ENCODE results near the gene SLC25A39. TPM values are rescaled to one million over a fixed set of nuclear protein-coding genes. Genes with fewer than 3 reads are reported as not detected.

Gene SLC25A39
- total RNA-seq, 1 donor from 2014 or later: 104 TPM

DNA sequence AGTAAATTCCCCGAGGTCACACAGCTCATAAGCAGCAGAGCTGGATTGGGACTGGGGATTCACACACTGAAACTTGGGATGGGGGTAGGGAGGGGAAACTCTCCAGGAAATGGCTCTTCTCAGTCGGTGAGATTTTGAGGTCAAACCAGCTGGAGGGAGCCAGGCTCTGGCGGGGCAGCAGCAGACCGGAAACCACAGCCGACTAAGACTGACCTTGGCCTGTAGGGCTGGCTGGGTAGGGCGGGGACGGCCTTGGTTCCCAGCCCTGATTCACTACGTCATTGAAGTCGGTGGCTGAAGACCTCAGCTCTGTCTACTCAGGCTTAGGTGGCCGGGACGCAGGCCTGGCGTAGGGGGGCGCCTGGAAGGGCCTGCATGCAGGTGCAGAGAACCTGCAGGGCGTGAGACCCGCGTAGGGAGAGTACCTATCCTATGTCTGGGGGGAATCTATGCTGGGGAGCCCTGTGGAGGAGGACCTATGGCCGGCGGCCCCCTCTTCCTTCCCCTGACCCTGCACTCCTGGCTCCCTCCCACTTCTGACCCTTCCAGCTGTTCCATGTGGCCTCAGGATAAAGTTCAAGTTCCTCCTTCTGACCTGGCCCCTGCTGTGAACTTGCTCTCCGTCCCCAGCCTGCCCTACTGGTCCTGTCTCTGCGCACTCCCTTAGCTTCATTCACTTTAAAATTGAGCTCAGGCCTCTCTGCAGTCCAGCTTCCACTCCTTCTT lies 44.8 kb downstream of the SLC25A39 start:
- Mint-ChIP-seq H3K9me3 (ENCODE audit: unreplicated experiment) (peaks cover 1% of the 10 kb centered on the region), H3K27ac (ENCODE audit: unreplicated experiment) (no peak overlapping the region), H3K4me3 (ENCODE audit: unreplicated experiment) (no peak overlapping the region), H3K27me3 (ENCODE audit: unreplicated experiment) (no peaks in the 10 kb centered on the region), H3K36me3 (ENCODE audit: unreplicated experiment) (no peaks in the 10 kb centered on the region), H3K4me1 (ENCODE audit: low read depth, unreplicated experiment) (no peaks in the 10 kb centered on the region)
- TF ChIP-seq, protein P1, sequence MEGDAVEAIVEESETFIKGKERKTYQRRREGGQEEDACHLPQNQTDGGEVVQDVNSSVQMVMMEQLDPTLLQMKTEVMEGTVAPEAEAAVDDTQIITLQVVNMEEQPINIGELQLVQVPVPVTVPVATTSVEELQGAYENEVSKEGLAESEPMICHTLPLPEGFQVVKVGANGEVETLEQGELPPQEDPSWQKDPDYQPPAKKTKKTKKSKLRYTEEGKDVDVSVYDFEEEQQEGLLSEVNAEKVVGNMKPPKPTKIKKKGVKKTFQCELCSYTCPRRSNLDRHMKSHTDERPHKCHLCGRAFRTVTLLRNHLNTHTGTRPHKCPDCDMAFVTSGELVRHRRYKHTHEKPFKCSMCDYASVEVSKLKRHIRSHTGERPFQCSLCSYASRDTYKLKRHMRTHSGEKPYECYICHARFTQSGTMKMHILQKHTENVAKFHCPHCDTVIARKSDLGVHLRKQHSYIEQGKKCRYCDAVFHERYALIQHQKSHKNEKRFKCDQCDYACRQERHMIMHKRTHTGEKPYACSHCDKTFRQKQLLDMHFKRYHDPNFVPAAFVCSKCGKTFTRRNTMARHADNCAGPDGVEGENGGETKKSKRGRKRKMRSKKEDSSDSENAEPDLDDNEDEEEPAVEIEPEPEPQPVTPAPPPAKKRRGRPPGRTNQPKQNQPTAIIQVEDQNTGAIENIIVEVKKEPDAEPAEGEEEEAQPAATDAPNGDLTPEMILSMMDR (IDR thresholded peaks at IDR 0.05; ENCODE audit: partially characterized antibody, unreplicated experiment): no peak
- no peak for DNase-seq

DNA sequence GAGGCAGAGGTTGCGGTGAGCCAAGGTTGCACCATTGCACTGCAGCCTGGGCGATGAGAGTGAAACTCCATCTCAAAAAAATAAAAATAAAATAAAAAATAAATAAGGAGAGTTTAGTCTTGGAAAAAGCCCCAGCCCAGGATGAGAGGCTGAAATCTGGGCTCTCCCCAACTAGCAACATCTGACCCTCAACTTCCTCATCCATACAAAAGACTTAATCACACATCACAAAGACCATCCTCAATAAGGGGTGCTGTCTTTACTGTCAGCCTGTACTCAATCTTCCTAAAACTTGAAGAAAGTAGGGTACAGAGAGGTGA lies 45.3 kb downstream of the SLC25A39 start:
- Mint-ChIP-seq H3K27me3 (ENCODE audit: unreplicated experiment) (no peaks in the 10 kb centered on the region), H3K36me3 (ENCODE audit: unreplicated experiment) (no peaks in the 10 kb centered on the region), H3K9me3 (ENCODE audit: unreplicated experiment) (no peaks in the 10 kb centered on the region), H3K27ac (ENCODE audit: unreplicated experiment) (no peak overlapping the region), H3K4me3 (ENCODE audit: unreplicated experiment) (no peak overlapping the region), H3K4me1 (ENCODE audit: low read depth, unreplicated experiment) (no peaks in the 10 kb centered on the region)
- DNase-seq: no peak
- TF ChIP-seq, protein P1 (IDR thresholded peaks at IDR 0.05; ENCODE audit: partially characterized antibody, unreplicated experiment): no peak

DNA sequence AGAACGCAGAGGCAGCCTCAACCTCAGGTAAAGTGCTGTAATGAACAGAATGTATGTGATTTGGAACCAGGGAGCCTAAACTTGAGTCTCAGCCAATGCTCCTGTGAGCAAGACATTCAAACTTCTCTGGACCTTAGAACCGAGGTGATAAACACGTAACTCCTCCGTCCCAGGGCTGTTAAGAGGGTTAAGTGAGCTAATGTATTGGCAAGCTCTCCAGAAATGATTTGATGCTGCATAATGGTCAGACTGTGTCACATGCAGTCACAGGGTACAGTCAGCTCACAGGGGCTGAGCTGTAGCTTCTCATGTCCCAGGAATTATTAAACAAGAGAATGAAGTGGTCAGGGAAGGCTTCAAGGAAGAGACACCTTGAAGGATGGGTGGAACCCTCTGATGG lies 46.6 kb downstream of the SLC25A39 start:
- DNase-seq: no peak
- H3K27me3 Mint-ChIP-seq (ENCODE audit: unreplicated experiment): peaks cover 1% of the 10 kb centered on the region
- no peak overlapping the region for H3K4me3 Mint-ChIP-seq (ENCODE audit: unreplicated experiment)
- no peak overlapping the region for H3K27ac Mint-ChIP-seq (ENCODE audit: unreplicated experiment)
- no peaks in the 10 kb centered on the region for H3K9me3 Mint-ChIP-seq (ENCODE audit: unreplicated experiment)
- TF ChIP-seq, protein P1 (IDR thresholded peaks at IDR 0.05; ENCODE audit: partially characterized antibody, unreplicated experiment): no peak
- H3K4me1 Mint-ChIP-seq (ENCODE audit: low read depth, unreplicated experiment): no peaks in the 10 kb centered on the region
- no peaks in the 10 kb centered on the region for H3K36me3 Mint-ChIP-seq (ENCODE audit: unreplicated experiment)

DNA sequence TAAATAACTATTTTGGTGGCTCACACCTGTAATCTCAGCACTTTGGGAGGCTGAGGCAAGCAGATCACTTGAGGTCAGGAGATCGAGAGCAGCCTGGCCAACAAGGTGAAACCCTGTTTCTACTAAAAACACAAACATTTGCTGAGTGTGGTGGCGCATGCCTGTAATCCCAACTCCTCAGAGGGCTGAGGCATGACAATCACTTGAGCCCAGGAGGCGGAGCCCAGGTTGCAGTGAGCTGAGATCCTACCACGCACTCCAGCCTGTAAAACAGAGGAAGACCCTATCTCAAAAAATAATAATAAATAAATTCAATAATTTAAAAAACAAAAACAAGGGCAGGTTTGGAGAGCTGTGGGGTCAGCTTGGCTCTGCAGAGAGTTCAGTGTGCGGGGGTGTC lies 51.0 kb downstream of the SLC25A39 start:
- TF ChIP-seq, protein P1 (IDR thresholded peaks at IDR 0.05; ENCODE audit: partially characterized antibody, unreplicated experiment): no peak
- no peak for DNase-seq
- Mint-ChIP-seq H3K27ac (ENCODE audit: unreplicated experiment) (no peak overlapping the region), H3K36me3 (ENCODE audit: unreplicated experiment) (no peaks in the 10 kb centered on the region), H3K4me3 (ENCODE audit: unreplicated experiment) (no peak overlapping the region), H3K4me1 (ENCODE audit: low read depth, unreplicated experiment) (peaks cover 15% of the 10 kb centered on the region), H3K9me3 (ENCODE audit: unreplicated experiment) (peaks cover 9% of the 10 kb centered on the region), H3K27me3 (ENCODE audit: unreplicated experiment) (peaks cover 3% of the 10 kb centered on the region)

DNA sequence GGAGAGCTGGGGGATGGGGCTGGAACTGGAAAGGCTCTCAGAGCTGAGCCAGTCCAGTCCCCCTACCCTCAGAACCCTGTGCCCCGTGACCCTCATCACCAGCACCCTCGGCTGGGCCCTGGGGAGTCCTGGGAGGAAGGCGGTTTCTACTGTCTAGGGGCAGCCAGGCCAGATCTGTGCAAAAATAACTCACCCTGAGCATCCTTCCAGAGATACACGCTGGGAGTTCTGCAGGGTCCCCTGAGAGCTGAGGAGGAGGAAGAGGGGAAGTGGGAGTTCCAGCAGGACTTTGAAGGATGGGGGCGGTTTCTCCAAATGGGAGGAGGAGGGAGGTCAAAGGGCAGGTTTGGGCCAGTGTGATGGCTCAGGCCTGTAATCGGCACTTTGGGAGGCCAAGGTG lies 51.7 kb downstream of the SLC25A39 start:
- no peaks in the 10 kb centered on the region for H3K36me3 Mint-ChIP-seq (ENCODE audit: unreplicated experiment)
- H3K4me3 Mint-ChIP-seq (ENCODE audit: unreplicated experiment): no peak overlapping the region
- peaks cover 9% of the 10 kb centered on the region for H3K9me3 Mint-ChIP-seq (ENCODE audit: unreplicated experiment)
- DNase-seq: no peak
- H3K27ac Mint-ChIP-seq (ENCODE audit: unreplicated experiment): no peak overlapping the region
- TF ChIP-seq, protein P1 (IDR thresholded peaks at IDR 0.05; ENCODE audit: partially characterized antibody, unreplicated experiment): no peak
- H3K4me1 Mint-ChIP-seq (ENCODE audit: low read depth, unreplicated experiment): peaks cover 17% of the 10 kb centered on the region
- H3K27me3 Mint-ChIP-seq (ENCODE audit: unreplicated experiment): peaks cover 3% of the 10 kb centered on the region

Measured in glutamatergic neuron (in vitro differentiated cells).